ENCODE measurements around the gene DIP2C. TPM values are rescaled to one million over a fixed set of nuclear protein-coding genes. Genes with fewer than 3 reads are reported as not detected.

DIP2C gene
- total RNA-seq, 1 experiment from 2014 or later = 11.4 TPM

DNA sequence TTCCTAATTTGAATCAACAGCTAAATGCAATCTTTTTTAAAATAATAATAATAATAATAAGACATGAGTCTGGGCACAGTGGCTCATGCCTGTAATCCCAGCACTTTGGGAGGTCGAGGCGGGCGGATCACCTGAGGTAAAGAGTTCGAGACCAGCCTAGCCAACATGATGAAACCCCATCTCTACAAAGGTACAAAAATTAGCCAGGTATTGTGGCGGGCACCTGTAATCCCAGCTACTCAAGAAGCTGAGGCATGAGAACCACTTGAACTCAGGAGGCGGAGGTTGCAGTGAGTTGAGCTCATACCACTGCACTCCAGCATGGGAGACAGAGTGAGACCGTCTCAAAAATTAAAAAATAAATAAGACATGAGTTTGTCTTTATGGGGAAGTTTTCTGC is 3.9 kb downstream of the DIP2C start:
- Mint-ChIP-seq H3K4me1 (ENCODE audit: low read depth, unreplicated experiment) (peaks cover 7% of the 10 kb centered on the region), H3K36me3 (ENCODE audit: insufficient read depth, unreplicated experiment) (no peaks in the 10 kb centered on the region), H3K27me3 (ENCODE audit: insufficient read depth, unreplicated experiment) (no peaks in the 10 kb centered on the region), H3K4me3 (ENCODE audit: unreplicated experiment) (no peak overlapping the region), H3K27ac (ENCODE audit: unreplicated experiment) (no peak overlapping the region), H3K9me3 (ENCODE audit: unreplicated experiment) (no peaks in the 10 kb centered on the region)
- no TSS peak for BruUV-seq (replicated peaks)
- intact Hi-C loops (cut with micrococcal nuclease; ENCODE audit: unreplicated experiment) = no loop called here
- Histone ChIP-seq H3K4me3 (ENCODE audit: low read depth, low read length) (no peak overlapping the region), H3K4me1 (peaks cover 9% of the 10 kb centered on the region), H3K36me3 (ENCODE audit: control insufficient read depth, insufficient read depth, low read length) (no peaks in the 10 kb centered on the region), H3K9me3 (no peaks in the 10 kb centered on the region), H3K27me3 (replicated peaks; ENCODE audit: control insufficient read depth, insufficient read depth, low read length) (no peaks in the 10 kb centered on the region)
- no peak for DNase-seq
- CTCF ChIA-PET = no interaction called here
- TF ChIP-seq, protein P1, sequence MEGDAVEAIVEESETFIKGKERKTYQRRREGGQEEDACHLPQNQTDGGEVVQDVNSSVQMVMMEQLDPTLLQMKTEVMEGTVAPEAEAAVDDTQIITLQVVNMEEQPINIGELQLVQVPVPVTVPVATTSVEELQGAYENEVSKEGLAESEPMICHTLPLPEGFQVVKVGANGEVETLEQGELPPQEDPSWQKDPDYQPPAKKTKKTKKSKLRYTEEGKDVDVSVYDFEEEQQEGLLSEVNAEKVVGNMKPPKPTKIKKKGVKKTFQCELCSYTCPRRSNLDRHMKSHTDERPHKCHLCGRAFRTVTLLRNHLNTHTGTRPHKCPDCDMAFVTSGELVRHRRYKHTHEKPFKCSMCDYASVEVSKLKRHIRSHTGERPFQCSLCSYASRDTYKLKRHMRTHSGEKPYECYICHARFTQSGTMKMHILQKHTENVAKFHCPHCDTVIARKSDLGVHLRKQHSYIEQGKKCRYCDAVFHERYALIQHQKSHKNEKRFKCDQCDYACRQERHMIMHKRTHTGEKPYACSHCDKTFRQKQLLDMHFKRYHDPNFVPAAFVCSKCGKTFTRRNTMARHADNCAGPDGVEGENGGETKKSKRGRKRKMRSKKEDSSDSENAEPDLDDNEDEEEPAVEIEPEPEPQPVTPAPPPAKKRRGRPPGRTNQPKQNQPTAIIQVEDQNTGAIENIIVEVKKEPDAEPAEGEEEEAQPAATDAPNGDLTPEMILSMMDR (IDR thresholded peaks at IDR 0.05; ENCODE audit: insufficient read depth in 1 of 2, low read depth in 1 of 2, low read length in 1 of 2, severe bottlenecking in 1 of 2, unreplicated experiment in 1 of 2) = no peak
- POLR2A ChIA-PET = no interaction called here

DNA sequence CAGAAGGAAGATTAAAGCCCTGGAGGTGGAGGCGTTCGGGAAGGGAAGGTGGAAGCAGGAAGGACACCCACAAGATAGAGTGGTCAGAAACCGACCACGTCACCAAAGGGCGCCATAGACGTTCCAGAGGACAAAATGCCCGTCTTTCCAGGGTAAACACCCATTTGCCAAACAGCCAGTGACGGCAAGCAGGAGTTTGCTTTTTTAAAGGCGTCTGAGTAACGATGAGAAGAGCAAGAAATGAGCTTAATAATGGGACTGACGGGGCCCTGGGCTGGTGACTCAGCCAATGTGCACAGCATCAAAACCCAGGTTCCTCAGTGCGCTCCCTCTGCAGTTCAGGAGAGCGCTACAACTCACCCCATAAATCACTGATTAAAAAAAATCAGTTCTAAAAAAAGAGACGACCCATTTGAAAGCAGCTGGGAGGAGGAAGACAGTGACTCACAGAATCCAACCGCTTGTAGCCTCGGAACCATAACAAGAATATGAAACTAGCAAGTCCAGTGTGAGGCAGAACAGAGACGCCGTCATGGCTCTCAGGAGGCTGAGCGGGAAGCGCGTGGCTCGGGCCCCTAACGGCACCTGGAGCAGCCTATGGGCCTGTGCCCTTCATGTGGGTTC is 5.9 kb downstream of the DIP2C start:
- no peak overlapping the region for H3K4me3 Mint-ChIP-seq (ENCODE audit: unreplicated experiment)
- Histone ChIP-seq H3K4me1 (peaks cover 4% of the 10 kb centered on the region; the same call in 1 of the 2 replicates), H3K27me3 (replicated peaks; ENCODE audit: control insufficient read depth, insufficient read depth, low read length) (no peaks in the 10 kb centered on the region), H3K36me3 (ENCODE audit: control insufficient read depth, insufficient read depth, low read length) (no peaks in the 10 kb centered on the region), H3K4me3 (ENCODE audit: low read depth, low read length) (no peak overlapping the region), H3K9me3 (no peaks in the 10 kb centered on the region)
- no peaks in the 10 kb centered on the region for H3K27me3 Mint-ChIP-seq (ENCODE audit: insufficient read depth, unreplicated experiment)
- TF ChIP-seq, protein P1 (IDR thresholded peaks at IDR 0.05; ENCODE audit: insufficient read depth in 1 of 2, low read depth in 1 of 2, low read length in 1 of 2, severe bottlenecking in 1 of 2, unreplicated experiment in 1 of 2) = no peak
- intact Hi-C loops (cut with micrococcal nuclease; ENCODE audit: unreplicated experiment) = no loop called here
- H3K36me3 Mint-ChIP-seq (ENCODE audit: insufficient read depth, unreplicated experiment) = no peaks in the 10 kb centered on the region
- no peaks in the 10 kb centered on the region for H3K9me3 Mint-ChIP-seq (ENCODE audit: unreplicated experiment)
- no peak overlapping the region for H3K27ac Mint-ChIP-seq (ENCODE audit: unreplicated experiment)
- DNase-seq = no peak
- peaks cover 7% of the 10 kb centered on the region for H3K4me1 Mint-ChIP-seq (ENCODE audit: low read depth, unreplicated experiment)
- ChIA-PET CTCF (no interaction called here), POLR2A (no interaction called here)
- BruUV-seq (replicated peaks) = no TSS peak

DNA sequence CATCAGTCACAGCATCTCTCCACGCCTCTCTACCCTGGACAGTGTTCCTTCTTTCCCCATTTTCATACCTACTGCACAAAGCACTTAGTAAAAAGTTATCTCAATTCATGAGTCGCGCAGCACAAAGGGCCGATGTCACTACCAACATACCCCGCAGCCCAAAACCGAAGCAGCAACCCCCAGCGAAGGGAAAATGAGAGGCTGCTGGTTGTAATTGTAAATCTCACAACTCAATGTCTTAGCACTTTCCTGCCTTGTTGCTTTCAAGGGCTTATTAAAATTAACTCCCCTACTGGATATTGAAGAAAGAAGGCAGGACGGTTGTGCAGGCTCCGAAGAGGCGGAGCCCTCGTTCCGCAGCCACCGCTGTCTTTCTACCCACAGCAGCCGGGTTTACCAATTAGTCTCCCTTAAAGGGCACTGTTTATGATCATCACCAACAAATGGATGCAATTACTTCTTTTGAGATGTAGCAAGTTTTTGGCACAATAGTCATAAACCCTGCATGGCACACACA is 6.5 kb downstream of the DIP2C start:
- BruUV-seq (replicated peaks) = no TSS peak
- H3K27me3 Mint-ChIP-seq (ENCODE audit: insufficient read depth, unreplicated experiment) = no peaks in the 10 kb centered on the region
- H3K9me3 ChIP-seq = no peaks in the 10 kb centered on the region
- no peaks in the 10 kb centered on the region for H3K9me3 Mint-ChIP-seq (ENCODE audit: unreplicated experiment)
- H3K4me1 ChIP-seq = peaks cover under 1% of the 10 kb centered on the region; the same call in 1 of the 2 replicates
- H3K4me3 Mint-ChIP-seq (ENCODE audit: unreplicated experiment) = no peak overlapping the region
- no peak for DNase-seq
- peaks cover 2% of the 10 kb centered on the region for H3K4me1 Mint-ChIP-seq (ENCODE audit: low read depth, unreplicated experiment)
- CTCF ChIA-PET = no interaction called here
- POLR2A ChIA-PET = no interaction called here
- no peak overlapping the region for H3K4me3 ChIP-seq (ENCODE audit: low read depth, low read length)
- no peaks in the 10 kb centered on the region for H3K36me3 ChIP-seq (ENCODE audit: control insufficient read depth, insufficient read depth, low read length)
- H3K27ac Mint-ChIP-seq (ENCODE audit: unreplicated experiment) = no peak overlapping the region
- TF ChIP-seq, protein P1 (IDR thresholded peaks at IDR 0.05; ENCODE audit: insufficient read depth in 1 of 2, low read depth in 1 of 2, low read length in 1 of 2, severe bottlenecking in 1 of 2, unreplicated experiment in 1 of 2) = no peak
- H3K36me3 Mint-ChIP-seq (ENCODE audit: insufficient read depth, unreplicated experiment) = no peaks in the 10 kb centered on the region
- no peaks in the 10 kb centered on the region for H3K27me3 ChIP-seq (replicated peaks; ENCODE audit: control insufficient read depth, insufficient read depth, low read length)
- intact Hi-C loops (cut with micrococcal nuclease; ENCODE audit: unreplicated experiment) = no loop called here
